Measurements from ENCODE around the gene LFNG. TPM values are rescaled to one million over a fixed set of nuclear protein-coding genes. Genes with fewer than 3 reads are reported as not detected.

The LFNG gene
- total and polyA plus RNA-seq, 2 of the 13 experiments (the other 11 are each of a cell fraction or from before 2014, with no cell fraction given) = 0.44 to 1.5 TPM

DNA sequence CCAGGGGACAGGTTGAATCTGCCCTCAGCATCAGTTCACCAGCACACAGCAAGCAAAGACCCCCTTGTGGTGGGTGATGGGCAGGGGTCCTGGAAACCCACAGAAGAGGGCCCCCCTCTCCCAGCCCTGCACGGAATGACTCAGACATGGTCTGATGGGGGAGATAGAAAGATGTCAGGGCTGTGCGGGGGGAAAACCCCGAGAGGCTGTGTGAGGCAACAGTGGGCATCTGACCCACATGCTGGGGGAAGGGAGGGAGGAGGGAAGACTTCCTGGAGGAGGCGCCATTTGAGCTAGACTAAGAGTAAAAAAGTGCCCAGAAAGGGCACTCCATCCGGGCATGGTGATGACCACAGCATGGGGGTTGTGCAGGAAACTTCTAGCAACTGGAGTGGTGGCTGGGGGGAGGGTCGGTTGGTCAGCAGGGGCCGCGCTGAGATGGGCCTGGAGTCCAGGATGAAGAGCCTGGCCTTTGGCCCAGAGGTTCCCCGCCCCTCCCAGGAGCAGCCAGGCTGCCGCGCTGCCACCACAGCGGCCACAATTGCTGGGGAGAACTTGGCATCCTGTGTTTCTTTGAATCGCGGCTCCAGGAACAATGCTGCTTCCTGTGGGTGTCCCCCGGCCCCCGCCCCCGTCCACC lies 2.5 kb downstream of the LFNG start (continued):
- TF ChIP-seq, protein P1, sequence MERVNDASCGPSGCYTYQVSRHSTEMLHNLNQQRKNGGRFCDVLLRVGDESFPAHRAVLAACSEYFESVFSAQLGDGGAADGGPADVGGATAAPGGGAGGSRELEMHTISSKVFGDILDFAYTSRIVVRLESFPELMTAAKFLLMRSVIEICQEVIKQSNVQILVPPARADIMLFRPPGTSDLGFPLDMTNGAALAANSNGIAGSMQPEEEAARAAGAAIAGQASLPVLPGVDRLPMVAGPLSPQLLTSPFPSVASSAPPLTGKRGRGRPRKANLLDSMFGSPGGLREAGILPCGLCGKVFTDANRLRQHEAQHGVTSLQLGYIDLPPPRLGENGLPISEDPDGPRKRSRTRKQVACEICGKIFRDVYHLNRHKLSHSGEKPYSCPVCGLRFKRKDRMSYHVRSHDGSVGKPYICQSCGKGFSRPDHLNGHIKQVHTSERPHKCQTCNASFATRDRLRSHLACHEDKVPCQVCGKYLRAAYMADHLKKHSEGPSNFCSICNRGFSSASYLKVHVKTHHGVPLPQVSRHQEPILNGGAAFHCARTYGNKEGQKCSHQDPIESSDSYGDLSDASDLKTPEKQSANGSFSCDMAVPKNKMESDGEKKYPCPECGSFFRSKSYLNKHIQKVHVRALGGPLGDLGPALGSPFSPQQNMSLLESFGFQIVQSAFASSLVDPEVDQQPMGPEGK (CRISPR knock-in tag; IDR thresholded peaks at IDR 0.05) = peak; percentile 50; the same call in 1 of the 2 replicates
- TF ChIP-seq HNF4G (IDR thresholded peaks at IDR 0.05; ENCODE audit: borderline replicate concordance, low read depth, low read length) (peak; percentile 48; the same call in 1 of the 2 replicates), HNF4G (CRISPR knock-in tag; IDR thresholded peaks at IDR 0.05; ENCODE audit: borderline replicate concordance, low read depth) (no peak), ZSCAN29 (CRISPR knock-in tag; conservative IDR thresholded peaks at IDR 0.05) (no peak), HNRNPL (IDR thresholded peaks at IDR 0.05; ENCODE audit: low read depth, low read length) (peak; percentile 70), AGO1 (IDR thresholded peaks at IDR 0.05; ENCODE audit: low read depth, low read length, poor library complexity, severe bottlenecking) (peak; percentile 6)
- TF ChIP-seq, protein P2, sequence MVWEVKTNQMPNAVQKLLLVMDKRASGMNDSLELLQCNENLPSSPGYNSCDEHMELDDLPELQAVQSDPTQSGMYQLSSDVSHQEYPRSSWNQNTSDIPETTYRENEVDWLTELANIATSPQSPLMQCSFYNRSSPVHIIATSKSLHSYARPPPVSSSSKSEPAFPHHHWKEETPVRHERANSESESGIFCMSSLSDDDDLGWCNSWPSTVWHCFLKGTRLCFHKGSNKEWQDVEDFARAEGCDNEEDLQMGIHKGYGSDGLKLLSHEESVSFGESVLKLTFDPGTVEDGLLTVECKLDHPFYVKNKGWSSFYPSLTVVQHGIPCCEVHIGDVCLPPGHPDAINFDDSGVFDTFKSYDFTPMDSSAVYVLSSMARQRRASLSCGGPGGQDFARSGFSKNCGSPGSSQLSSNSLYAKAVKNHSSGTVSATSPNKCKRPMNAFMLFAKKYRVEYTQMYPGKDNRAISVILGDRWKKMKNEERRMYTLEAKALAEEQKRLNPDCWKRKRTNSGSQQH (CRISPR knock-in tag; IDR thresholded peaks at IDR 0.05; ENCODE audit: low read depth) = no peak
- TF ChIP-seq, protein P3, sequence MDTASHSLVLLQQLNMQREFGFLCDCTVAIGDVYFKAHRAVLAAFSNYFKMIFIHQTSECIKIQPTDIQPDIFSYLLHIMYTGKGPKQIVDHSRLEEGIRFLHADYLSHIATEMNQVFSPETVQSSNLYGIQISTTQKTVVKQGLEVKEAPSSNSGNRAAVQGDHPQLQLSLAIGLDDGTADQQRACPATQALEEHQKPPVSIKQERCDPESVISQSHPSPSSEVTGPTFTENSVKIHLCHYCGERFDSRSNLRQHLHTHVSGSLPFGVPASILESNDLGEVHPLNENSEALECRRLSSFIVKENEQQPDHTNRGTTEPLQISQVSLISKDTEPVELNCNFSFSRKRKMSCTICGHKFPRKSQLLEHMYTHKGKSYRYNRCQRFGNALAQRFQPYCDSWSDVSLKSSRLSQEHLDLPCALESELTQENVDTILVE (CRISPR knock-in tag; IDR thresholded peaks at IDR 0.05) = no peak
- TF ChIP-seq, protein P4, sequence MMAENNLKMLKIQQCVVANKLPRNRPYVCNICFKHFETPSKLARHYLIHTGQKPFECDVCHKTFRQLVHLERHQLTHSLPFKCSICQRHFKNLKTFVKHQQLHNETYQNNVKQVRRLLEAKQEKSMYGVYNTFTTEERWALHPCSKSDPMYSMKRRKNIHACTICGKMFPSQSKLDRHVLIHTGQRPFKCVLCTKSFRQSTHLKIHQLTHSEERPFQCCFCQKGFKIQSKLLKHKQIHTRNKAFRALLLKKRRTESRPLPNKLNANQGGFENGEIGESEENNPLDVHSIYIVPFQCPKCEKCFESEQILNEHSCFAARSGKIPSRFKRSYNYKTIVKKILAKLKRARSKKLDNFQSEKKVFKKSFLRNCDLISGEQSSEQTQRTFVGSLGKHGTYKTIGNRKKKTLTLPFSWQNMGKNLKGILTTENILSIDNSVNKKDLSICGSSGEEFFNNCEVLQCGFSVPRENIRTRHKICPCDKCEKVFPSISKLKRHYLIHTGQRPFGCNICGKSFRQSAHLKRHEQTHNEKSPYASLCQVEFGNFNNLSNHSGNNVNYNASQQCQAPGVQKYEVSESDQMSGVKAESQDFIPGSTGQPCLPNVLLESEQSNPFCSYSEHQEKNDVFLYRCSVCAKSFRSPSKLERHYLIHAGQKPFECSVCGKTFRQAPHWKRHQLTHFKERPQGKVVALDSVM (CRISPR knock-in tag; IDR thresholded peaks at IDR 0.05) = no peak

Measured in HepG2 (cell line).